Renal cortical epithelial cell (primary cell): ENCODE measurements around the gene CD200R1. TPM values are rescaled to one million over a fixed set of nuclear protein-coding genes. Genes with fewer than 3 reads are reported as not detected.
A peak's percentile ranks its signal among the peaks of the same experiment; 100 is the strongest.

Experiments used
- DNase-seq: peaks from one replicate; pipeline ENCODE4 v3.0.0-alpha.2; 2011; ENCODE audit warnings: low read depth
- total RNA-seq: library from RNA; depleted of rRNA; stranded (reverse); fragments of >200 nt; gene quantifications from 2 replicates; pipeline ENCODE4 v1.2.3, GENCODE V29; 2014

Gene CD200R1
- total RNA-seq, 1 donor from 2014 or later = not detected

- peak; percentile 7 for DNase-seq
Observed at GRCh38 chr3:112888381-112889085, 86.4 kb downstream of the CD200R1 start.

GRCh38 chr3:112884678-112885290 lies 90.1 kb downstream of the CD200R1 start:
- DNase-seq = no peak

GRCh38 chr3:112881891-112882290 lies 93.0 kb downstream of the CD200R1 start:
- DNase-seq = no peak

GRCh38 chr3:112875561-112875960 lies 99.3 kb downstream of the CD200R1 start:
- DNase-seq = no peak

- no peak for DNase-seq
Observed at GRCh38 chr3:112874725-112875124, 100.2 kb downstream of the CD200R1 start.

GRCh38 chr3:112873632-112874031 lies 101.3 kb downstream of the CD200R1 start:
- DNase-seq = no peak

- DNase-seq = no peak
Observed at GRCh38 chr3:112871735-112872134, 103.2 kb downstream of the CD200R1 start.

Other genes starting within 250 kb of the CD200R1 start
- not detected in 2 replicates for gene CD200R1L, start 128.2 kb downstream of the CD200R1 start, total RNA-seq
- gene GTPBP8, start 15.9 kb upstream of the CD200R1 start, total RNA-seq = 33.1 and 56.4 TPM in 2 replicates
- gene BOC, start 236.5 kb upstream of the CD200R1 start, total RNA-seq = 0.52 and 3.0 TPM in 2 replicates